HG03159 (cell line): ENCODE measurements around the gene MAPK7.
"Not testable (repeated sequence)": the region's sequence is repeated elsewhere in the genome, so short reads cannot be mapped to it uniquely, and the experiment has no call there.

Experiments used
- ATAC-seq: cut with Tn5 transposase; IDR thresholded peaks from one replicate; pipeline ENCODE4 v1.9.1; 2021; ENCODE audit warnings: mild to moderate bottlenecking, moderate library complexity; ENCODE audit not compliant: unreplicated experiment

The MAPK7 gene

GRCh38 chr17:19342611-19343255 lies 35.6 kb upstream of the MAPK7 start:
- ATAC-seq = no peak

DNA sequence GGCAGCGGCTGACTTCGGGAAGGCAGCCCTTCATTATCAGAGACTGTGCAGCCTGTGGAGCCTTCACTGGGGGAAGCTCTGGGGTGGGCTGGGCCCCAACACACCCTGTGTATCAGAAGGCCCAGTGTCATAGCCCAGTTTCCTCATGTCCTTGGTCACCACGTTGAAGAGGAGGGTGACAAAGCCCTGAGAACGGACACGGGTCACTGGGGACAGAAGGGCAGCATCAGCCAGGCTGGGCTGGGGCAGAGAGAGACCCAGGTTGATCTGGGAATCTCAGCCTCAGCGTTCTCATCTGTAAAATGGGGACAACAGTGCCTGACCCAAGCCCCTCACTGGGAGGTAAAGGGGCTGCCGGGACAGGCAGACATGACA lies 35.1 kb upstream of the MAPK7 start:
- ATAC-seq = no peak

DNA sequence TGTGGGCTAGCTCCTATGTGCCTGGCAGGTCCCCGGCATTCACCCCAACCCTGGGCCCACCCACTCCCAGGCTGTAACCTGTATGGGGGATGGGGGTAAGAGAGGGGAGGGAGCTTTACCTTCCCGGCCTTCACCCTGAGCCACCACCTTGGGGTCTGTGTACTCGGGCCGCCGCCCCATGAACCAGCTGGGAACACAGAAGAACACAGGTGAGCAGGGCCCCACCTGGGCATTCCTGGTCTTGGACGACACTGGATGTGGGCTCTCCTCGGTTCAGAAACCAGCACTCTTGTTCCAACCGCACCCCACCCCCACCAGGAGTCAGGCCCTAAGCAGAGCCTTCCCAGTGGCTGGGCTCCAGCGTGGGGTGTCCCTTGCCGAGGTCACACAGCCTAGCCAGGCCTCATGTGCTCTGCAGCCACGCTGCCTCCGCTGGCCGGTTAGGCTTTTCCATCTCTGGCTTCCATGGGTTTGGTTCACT lies 34.6 kb upstream of the MAPK7 start:
- ATAC-seq = no peak

GRCh38 chr17:19344311-19345066 lies 33.8 kb upstream of the MAPK7 start:
- no peak for ATAC-seq

DNA sequence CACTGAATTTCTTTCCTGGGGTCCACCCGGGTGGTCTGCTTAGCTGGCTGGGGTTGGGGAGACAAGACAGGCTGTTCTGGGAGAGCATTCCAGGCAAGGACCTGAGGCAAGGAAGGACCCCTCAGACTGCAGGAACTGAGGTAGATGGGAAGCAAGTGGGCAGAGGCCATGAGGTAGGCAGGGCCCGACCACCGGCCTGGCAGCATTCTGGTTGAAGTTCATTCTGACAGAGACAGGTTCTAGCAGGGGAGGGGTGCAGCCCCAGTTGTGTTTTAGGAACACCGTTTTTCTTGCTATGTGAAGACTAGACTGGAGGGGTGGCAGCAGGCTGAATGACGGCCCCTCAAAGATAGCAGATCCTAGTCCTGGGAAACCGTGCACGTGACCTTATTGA lies 33.2 kb upstream of the MAPK7 start:
- ATAC-seq = no peak

DNA sequence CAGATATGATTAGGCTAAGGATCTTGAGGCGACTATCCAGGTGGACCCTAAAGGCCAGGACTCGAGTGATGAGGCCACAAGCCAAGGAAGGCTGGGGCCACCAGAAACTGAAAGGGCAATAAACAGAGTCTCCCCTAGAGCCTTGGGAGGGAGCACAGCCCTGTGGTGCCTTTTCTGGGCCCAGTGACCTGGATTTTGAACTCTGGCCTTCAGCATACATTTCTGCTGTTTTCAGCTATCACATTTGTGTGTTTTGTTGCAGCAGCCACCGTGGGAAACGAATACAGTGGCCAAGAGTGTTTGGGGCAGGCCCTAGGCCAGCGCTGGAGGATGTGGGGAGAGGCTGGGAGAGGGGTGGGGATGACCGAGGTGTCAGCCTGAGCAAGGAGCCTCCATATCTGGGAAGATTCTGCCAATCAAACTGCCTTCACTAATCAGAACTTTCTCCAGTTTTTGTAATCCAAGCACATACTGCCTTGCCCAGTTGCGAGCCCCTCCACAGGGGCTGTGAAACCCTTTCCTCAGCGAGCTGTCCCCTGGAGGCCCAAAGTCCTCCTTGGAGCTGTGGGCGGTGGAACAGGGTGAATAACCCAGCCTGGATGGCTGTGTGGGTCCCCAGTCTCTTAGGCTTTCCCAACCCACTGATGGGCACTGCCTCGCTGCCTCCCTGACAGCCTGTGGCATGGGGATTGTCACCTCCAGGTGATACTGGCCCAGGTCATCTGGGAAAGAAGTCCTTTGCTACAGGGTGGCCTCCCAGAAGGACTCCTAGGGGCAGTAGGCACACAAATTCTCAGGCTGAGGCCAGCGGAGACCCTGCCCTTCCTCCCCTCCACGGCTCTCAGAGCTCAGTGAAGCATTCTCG lies 32.6 kb upstream of the MAPK7 start:
- ATAC-seq = no peak

DNA sequence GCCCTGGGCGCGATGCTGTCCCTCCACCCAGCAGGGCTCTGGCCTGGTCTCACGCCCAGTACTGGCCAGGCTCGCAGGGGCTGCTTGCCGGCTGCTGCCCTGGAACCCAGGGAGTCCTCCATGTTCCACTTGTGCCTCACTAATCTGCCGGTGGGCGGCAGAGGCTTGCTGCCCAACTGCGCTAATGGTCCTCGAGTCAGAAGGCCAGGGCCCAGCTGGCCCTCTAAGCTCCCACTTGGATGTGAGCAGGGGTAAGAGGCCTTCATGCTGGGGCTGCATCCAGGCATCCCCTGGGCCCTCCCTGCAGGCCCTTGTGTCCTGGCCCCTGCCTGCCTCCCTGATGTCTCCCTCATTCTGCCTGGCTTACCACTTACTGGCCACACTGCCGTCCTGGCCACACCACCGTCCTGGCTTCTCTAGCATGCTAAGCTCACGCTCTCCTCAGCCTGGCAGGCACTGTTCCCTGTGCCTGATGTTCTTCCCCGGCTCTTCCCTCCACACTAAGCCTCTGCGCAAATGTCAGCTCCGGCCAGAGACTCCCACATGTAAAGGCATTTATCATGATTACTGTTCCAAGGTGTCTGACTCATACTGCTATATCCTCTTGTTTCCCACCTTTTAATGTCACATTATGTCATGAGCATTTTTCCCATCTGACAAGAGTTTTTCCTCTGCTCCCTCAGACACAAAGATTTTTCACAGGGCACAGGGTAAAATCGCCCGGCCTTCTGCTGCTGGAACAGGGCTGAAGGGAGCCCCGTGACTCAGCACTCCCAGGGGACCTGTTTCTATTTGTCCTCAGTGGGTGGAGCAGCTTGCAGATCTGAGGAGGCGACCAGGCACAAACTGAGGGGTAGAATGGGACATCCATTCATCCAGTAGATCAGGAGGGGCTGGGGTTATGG lies 31.7 kb upstream of the MAPK7 start:
- ATAC-seq = no peak

- ATAC-seq = no peak
Measured at GRCh38 chr17:19347323-19348080, 30.8 kb upstream of the MAPK7 start.

DNA sequence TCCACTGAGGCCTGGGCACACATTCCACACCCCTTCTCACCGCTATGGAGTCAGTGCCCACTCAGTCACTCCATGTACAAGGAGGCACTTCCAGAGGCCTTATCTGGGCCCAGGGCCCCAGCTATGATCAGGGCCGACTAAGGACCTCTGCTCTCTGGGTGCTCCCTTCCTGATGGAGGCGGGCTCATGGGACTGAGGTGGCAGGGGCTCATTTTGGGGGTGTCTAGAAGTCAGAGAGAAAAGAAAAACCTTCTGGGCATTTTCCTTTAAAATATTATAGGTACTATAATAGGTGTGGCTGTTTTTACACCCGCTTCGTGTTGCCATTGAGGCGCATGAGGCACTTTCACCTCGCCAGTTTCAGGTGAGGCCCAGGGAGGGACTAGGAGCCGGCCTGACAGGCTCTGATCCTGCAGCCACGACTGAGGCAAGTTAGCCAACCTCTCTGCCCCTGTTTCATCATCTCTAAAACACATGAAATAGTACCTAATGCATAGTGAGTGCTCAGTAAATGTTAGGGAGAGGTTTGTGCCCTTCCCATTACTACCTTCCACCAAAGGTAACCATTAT lies 30.1 kb upstream of the MAPK7 start:
- no peak for ATAC-seq

- ATAC-seq = no peak
Measured at GRCh38 chr17:19348806-19349205, 29.5 kb upstream of the MAPK7 start.

DNA sequence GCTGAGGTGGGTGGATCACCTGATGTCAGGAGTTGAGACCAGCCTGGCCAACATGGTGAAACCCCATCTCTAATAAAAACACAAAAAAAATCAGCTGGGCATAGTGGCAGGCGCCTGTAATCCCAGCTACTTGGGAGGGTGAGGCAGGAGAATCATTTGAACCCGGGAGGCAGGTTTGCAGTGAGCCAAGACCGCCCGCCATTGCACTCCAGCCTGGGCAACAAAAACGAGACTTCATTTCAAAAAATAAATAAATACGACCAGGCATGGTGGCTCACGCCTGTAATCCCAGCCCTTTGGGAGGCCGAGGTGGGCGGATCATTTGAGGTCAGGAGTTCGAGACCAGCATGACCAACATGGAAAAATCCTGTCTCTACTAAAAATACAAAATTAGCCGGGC lies 24.9 kb upstream of the MAPK7 start:
- ATAC-seq = not testable (repeated sequence)

DNA sequence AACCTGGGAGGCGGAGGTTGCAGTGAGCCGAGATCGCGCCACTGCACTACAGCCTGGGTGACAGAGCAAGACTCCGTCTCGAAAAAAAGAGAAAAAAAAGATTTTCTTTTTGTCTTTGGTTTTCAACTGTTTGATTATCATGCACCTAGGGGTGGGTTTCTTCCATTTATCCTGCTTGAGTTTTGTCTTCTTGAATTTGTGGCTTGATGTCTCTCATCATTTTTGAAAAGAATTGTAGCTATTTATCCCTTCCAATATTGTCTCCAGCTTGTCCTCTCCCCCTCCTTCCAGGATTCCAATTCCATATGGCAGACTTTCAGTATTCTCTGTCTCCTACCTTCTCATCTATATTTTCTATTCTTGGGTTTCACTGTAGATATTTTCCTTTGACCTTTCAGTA lies 23.6 kb upstream of the MAPK7 start:
- ATAC-seq = no peak

DNA sequence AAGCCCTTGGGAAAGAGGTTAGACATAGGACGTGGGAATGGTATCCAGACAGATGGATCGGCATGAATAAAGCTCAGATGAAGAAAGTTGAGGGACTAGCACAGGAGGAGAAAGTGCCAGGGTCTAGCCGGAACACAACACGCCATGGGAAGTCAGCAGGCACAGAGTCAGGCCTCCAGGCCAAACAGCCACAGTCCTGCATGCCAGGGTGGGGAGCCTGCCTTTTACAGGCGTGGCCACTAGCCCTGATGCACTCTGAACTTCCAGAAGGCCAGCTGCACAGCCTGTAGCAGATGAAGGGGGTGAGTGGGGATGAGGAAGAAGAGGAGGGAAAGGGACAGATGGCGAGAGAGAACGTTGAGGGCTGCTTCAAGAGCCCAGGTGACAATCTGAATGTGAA lies 20.9 kb upstream of the MAPK7 start:
- ATAC-seq = no peak

GRCh38 chr17:19357761-19358160 lies 20.5 kb upstream of the MAPK7 start:
- ATAC-seq = no peak

- ATAC-seq = no peak
Measured at GRCh38 chr17:19359151-19359550, 19.1 kb upstream of the MAPK7 start.

- ATAC-seq = no peak
Measured at GRCh38 chr17:19359856-19360255, 18.4 kb upstream of the MAPK7 start.

DNA sequence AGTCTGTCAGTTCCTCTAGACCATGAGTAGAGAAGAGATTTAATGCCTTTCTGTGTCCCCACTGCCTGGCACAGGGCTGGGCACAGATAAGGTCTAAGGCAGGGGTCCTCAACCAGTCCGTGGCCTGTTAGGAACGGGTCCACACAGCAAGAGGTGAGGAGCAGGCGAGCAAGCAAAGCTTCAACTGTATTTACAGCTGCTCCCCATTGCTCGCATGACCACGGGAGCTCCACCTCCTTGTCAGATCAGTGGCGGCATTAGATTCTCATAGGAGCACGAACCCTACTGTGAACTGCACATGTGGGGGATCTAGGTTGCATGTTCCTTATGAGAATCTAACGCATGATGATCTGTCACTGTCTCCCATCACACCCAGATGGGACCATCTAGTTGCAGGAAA lies 17.5 kb upstream of the MAPK7 start:
- ATAC-seq = no peak

DNA sequence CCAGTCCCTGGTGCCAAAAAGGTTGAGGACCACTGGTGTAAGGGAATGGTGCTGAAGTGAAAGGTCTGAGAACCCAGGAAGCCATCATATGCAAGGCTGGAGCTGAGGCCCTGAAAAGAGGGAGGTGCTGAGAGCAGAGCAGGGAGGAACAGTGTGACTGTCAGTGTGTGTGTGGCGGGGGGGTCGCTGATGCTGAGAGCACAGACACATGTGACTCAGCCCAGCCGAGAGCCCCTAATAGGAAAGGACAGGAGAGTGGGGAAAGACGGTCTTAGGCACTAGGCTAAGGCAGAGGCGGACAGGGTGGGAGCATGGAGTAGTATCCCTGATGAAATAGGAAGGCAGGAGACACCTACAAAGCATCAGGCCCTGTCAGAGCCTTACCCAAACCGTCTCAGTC lies 17.0 kb upstream of the MAPK7 start:
- no peak for ATAC-seq

DNA sequence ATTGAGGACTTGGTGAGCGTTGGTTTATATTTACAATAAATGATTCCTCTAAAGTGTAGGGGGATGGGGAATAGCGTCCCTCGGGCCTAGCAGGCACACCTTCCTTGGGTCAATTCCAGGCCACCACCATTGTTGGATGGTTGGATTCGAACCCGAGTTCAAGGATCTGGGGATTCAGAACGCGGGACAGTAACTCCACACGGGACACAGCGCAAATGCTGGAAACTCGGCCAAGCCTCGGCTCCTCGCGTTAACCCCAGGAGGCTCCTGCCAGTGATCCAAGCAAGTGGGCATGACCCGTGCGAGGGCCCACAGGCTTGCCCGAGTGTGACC lies 16.4 kb upstream of the MAPK7 start:
- ATAC-seq = no peak
